Retinal pigment epithelial cell (primary cell): ENCODE measurements around the gene ITSN2.
"Not testable (repeated sequence)": the region's sequence is repeated elsewhere in the genome, so short reads cannot be mapped to it uniquely, and the experiment has no call there.

Source experiments
- DNase-seq: peaks from one replicate; pipeline ENCODE4 v3.0.0-alpha.2; 2010; ENCODE audit warnings: low read depth
- H3K4me3 ChIP-seq: 2 replicates; pipeline ENCODE4 v1.5.1; 2011; ENCODE audit warnings: mild to moderate bottlenecking, low read length, control low read depth, moderate library complexity
- TF ChIP-seq, protein P1 (sequence below): conservative IDR thresholded peaks from 2 replicates; pipeline ENCODE4 v1.5.1; 2011; ENCODE audit warnings: low read depth, low read length, control low read depth, inconsistent platforms

Gene ITSN2

DNA sequence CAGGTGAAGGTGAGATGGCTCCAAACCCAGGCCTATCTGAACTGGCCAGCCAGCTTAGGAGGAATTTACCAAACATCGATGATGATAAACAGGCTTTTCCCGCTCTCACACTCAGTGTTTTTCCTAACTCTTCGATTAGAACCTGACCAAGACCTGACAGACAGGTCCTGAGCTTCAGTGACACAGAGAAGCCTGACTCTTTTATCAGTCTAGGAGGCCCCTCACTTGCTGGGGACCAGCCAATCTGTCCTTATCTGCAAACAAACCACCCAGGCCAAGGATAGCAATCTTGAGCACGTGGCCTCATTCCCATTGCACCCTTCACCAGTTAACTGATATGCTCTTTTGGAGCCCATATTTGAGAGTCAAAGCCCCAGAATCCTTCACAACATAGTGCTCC, 1.9 kb upstream of the ITSN2 start:
- no peak overlapping the region for H3K4me3 ChIP-seq
- no peak for DNase-seq
- TF ChIP-seq, protein P1, sequence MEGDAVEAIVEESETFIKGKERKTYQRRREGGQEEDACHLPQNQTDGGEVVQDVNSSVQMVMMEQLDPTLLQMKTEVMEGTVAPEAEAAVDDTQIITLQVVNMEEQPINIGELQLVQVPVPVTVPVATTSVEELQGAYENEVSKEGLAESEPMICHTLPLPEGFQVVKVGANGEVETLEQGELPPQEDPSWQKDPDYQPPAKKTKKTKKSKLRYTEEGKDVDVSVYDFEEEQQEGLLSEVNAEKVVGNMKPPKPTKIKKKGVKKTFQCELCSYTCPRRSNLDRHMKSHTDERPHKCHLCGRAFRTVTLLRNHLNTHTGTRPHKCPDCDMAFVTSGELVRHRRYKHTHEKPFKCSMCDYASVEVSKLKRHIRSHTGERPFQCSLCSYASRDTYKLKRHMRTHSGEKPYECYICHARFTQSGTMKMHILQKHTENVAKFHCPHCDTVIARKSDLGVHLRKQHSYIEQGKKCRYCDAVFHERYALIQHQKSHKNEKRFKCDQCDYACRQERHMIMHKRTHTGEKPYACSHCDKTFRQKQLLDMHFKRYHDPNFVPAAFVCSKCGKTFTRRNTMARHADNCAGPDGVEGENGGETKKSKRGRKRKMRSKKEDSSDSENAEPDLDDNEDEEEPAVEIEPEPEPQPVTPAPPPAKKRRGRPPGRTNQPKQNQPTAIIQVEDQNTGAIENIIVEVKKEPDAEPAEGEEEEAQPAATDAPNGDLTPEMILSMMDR, result no peak

DNA sequence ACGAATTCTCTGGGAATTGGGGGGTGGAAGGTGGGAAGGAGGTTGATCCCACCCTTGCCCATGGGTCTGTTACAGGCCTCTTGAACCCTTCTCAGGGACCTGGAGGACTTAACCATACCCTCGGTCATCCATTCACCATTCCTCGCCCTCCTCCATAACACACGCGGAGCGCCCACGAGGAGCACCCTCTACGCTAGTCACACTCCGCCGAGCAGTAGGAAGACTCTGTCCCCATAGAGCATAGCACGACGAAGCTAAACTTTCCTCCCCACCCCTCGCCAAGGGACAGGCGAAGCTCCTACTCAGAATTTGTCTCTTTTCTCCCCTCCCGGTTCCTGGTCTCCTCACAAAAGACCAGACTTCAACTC, 611 bp upstream of the ITSN2 start:
- TF ChIP-seq, protein P1, result no peak
- peak overlapping the region; percentile 70 for H3K4me3 ChIP-seq

DNA sequence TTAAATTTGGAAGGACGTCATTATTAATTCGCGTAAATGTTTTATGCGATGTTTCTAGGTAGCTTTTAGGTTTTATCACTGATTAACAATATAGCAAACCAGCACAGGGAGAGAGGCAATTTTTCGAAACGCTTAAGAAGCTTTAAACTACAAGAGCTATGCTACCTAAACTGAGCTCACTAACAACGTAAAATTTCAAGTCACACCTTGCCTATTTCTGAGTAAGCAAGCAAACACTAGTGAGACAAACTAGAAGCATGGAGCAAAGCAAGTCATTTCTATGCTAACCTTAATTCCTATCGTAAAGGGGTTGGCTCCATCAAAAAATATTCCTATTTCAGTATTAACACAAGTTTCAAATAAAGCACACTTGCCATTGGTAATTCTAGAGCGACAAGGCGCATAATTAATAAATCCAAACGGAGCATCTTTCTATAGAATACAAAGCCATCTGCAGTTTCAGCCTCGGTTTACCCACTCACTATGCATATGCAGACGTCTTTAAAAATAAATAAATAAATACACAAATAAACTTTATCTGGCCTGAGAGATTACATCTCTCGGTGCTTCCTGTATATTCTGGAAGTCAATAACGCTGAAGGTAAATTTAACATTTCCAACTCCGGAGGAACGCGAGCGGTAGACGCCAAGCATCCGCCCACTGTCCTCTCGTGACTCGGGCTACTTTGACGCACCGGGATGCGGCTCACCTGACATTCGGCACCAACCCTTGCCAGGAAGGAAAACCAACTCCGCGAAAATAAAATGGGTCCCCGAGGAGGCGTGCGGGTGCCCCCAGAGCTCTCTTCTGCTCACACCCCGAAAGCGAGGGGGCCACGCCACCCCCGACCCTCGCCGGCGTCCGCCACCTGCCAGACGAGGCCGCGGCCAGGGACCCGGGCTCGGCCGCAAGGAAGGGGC, 947 bp downstream of the ITSN2 start:
- TF ChIP-seq, protein P1, result no peak
- no peak for DNase-seq
- peak overlapping the region; percentile 70 for H3K4me3 ChIP-seq

More for the DNA sequence above, 611 bp upstream of the ITSN2 start:
- no peak for DNase-seq

DNA sequence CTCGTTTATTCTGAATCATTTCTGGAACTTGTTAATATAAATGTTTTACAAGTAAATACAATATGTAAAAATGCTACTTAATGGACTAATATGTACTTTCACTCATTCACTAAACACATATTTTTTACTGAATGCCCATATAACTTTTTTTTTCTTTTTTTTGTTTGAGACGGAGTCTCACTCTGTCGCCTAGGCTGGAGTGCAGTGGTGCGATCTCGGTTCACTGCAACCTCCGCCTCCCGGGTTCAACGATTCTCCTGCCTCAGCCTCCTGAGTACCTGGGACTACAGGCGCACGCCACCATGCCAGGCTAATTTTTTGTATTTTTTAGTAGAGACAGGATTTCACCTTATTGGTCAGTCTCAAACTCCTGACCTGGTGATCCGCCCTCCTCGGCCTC, 2.6 kb downstream of the ITSN2 start:
- DNase-seq, H3K4me3 ChIP-seq: not testable (repeated sequence)

DNA sequence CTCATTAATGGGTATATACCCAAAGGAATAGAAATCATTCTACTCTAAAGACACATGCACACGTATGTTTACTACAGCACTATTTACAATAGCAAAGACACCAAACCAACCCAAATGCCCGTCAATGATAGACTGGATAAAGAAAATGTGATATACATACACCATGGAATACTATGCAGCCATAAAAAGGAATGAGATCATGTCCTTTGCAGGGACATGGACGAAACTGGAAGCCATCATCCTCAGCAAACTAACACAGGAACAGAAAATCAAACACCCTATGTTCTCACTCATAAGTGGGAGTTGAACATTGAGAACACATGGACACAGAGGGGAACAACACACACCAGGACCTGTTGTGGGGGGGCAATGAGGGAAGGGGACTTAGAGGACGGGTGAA, 3.2 kb downstream of the ITSN2 start:
- not testable (repeated sequence) for H3K4me3 ChIP-seq, DNase-seq

DNA sequence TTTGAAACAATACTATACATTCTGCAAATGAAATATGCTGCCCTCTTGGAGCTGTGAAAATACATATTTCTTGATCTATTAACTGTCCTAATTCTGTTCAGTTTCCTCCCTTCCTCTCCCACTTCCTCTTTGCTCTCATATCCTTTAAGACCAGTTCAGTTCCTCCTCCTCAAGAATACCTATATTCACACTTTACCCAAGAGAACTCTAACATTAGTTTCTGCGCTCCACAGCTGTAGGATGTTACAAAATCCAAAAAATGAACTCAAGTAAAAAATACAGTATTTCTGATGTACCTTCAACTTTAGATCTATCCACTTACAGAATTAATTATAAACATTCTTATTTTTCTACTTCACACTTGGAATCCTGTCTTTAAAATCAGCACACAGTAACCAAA, 5.4 kb downstream of the ITSN2 start:
- TF ChIP-seq, protein P1, result no peak
- no peak for DNase-seq

DNA sequence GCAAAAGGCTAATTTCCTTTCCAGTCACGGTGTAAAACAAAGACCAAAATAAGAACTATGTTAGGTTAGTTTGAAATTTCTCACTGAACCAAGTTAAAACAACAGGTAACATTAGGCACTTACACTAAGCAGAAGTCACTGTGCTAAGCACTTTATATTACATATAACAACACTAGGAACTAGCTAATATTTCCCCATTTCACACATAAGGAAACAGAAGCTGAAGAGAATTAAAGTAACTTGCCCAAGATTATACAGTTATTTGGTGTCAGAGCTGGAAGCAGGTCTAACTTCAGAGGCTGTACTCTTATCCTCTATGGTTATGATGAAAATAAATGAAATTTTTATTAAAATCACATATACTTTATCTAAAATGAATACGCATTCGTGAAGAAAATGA, 5.9 kb downstream of the ITSN2 start:
- TF ChIP-seq, protein P1, result no peak
- no peak overlapping the region for H3K4me3 ChIP-seq
- DNase-seq, result no peak

More for the DNA sequence above, 5.4 kb downstream of the ITSN2 start:
- no peak overlapping the region for H3K4me3 ChIP-seq

DNA sequence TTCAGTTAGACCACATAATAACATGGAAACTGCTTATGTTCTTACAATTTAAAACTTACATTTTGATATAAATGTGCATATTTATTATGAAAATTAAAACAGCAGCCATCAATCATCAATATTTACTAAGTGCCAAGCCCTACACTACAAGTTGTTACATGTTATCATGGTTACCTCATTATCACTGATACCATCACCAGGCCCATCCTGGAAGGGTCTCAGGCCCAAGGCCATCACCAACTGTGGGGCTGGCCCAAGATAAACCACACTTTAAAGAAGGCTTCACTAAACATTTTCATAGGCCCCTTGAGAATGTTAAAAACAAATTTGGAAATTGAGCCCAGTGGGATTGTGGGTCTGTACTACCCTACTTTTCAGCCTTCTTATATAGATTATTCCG, 6.4 kb downstream of the ITSN2 start:
- DNase-seq, result no peak
- H3K4me3 ChIP-seq, result no peak overlapping the region

More for the DNA sequence above, 6.4 kb downstream of the ITSN2 start:
- TF ChIP-seq, protein P1, result no peak
